ENCODE measurements around the gene GAGE1. TPM values are rescaled to one million over a fixed set of nuclear protein-coding genes. Genes with fewer than 3 reads are reported as not detected.

The GAGE1 gene
- total RNA-seq, 1 experiment from 2014 or later, result not detected

DNA sequence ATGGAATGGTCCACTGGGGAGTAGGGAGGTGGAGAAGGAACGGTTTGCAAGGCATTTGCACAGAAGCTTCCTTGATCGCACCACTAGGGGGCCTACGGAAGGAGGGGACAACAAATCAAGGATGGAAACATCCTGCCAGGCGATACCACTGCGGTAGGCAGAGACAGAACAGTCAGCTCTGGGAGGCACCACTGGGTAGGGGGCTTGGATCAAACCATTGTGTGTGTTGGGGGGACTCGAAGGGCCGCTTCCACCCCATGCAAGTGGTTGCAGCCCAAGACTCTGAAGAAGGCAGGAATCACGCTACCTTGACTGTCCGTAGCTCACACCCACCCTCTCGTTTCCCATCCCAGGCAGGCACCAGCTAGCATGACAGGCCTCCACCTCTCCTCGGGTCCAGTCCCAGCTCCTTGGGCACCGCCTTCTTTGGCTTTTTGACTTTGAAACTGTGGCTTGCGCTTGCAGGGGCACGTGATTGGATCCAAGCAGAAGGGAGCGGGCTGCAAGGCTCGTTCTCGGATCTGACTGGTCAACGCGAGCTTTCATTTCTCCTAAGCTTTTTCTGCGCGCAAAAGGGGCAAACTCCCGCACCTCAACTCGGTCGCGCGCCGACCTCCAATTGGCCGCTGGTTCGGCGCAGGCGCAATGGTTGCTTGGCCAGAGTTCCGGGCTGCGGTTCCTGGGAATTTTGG, 28.4 kb downstream of the GAGE1 start:
- no peaks in the 10 kb centered on the region for H3K27me3 ChIP-seq (replicated peaks; ENCODE audit: insufficient read depth, low read depth, low read length, poor library complexity)
- no peak overlapping the region for H3K4me3 ChIP-seq (ENCODE audit: low read depth, low read length, poor library complexity, severe bottlenecking)
- BruUV-seq (replicated peaks), result no TSS peak
- H3K36me3 ChIP-seq (ENCODE audit: insufficient read depth, low read length, poor library complexity, severe bottlenecking), result no peaks in the 10 kb centered on the region
- no peak for TF ChIP-seq EZH2 (IDR thresholded peaks at IDR 0.05; ENCODE audit: borderline replicate concordance, low read depth, low read length, poor library complexity, severe bottlenecking)
- peak; percentile 40; the same call in 1 of the 2 replicates for TF ChIP-seq CTCF (conservative IDR thresholded peaks at IDR 0.05; ENCODE audit: low read depth, low read length)
- ChIA-PET POLR2A (ENCODE audit: low non-redundant PET) (no interaction called here), CTCF (no interaction called here)
- H3K9me3 ChIP-seq (ENCODE audit: low read depth, low read length, poor library complexity, severe bottlenecking), result no peaks in the 10 kb centered on the region
- peak; percentile 11 for DNase-seq (ENCODE audit: low spot score)
- H3K27ac ChIP-seq (ENCODE audit: low read depth, low read length, poor library complexity, severe bottlenecking), result no peak overlapping the region
- intact Hi-C loops (cut with micrococcal nuclease; ENCODE audit: unreplicated experiment), result no loop called here
- no peaks in the 10 kb centered on the region for H3K4me1 ChIP-seq (ENCODE audit: insufficient read depth, low read length, poor library complexity, severe bottlenecking)

GRCh38 chrX:49644991-49645637, 46.3 kb downstream of the GAGE1 start:
- no peaks in the 10 kb centered on the region for H3K4me1 ChIP-seq (ENCODE audit: insufficient read depth, low read length, poor library complexity, severe bottlenecking)
- TF ChIP-seq EZH2 (IDR thresholded peaks at IDR 0.05; ENCODE audit: borderline replicate concordance, low read depth, low read length, poor library complexity, severe bottlenecking) (no peak), CTCF (conservative IDR thresholded peaks at IDR 0.05; ENCODE audit: low read depth, low read length) (no peak)
- no TSS peak for BruUV-seq (replicated peaks)
- H3K9me3 ChIP-seq (ENCODE audit: low read depth, low read length, poor library complexity, severe bottlenecking), result no peaks in the 10 kb centered on the region
- DNase-seq (ENCODE audit: low spot score), result no peak
- no peak overlapping the region for H3K4me3 ChIP-seq (ENCODE audit: low read depth, low read length, poor library complexity, severe bottlenecking)
- ChIA-PET CTCF (no interaction called here), POLR2A (ENCODE audit: low non-redundant PET) (no interaction called here)
- peaks cover 3% of the 10 kb centered on the region for H3K27me3 ChIP-seq (replicated peaks; ENCODE audit: insufficient read depth, low read depth, low read length, poor library complexity)
- H3K27ac ChIP-seq (ENCODE audit: low read depth, low read length, poor library complexity, severe bottlenecking), result no peak overlapping the region
- intact Hi-C loops (cut with micrococcal nuclease; ENCODE audit: unreplicated experiment), result no loop called here
- no peaks in the 10 kb centered on the region for H3K36me3 ChIP-seq (ENCODE audit: insufficient read depth, low read length, poor library complexity, severe bottlenecking)

GRCh38 chrX:49656533-49656932, 57.7 kb downstream of the GAGE1 start:
- intact Hi-C loops (cut with micrococcal nuclease; ENCODE audit: unreplicated experiment), result no loop called here
- H3K4me3 ChIP-seq (ENCODE audit: low read depth, low read length, poor library complexity, severe bottlenecking), result no peak overlapping the region
- no peaks in the 10 kb centered on the region for H3K4me1 ChIP-seq (ENCODE audit: insufficient read depth, low read length, poor library complexity, severe bottlenecking)
- ChIA-PET POLR2A (ENCODE audit: low non-redundant PET) (no interaction called here), CTCF (no interaction called here)
- H3K9me3 ChIP-seq (ENCODE audit: low read depth, low read length, poor library complexity, severe bottlenecking), result no peaks in the 10 kb centered on the region
- H3K27ac ChIP-seq (ENCODE audit: low read depth, low read length, poor library complexity, severe bottlenecking), result no peak overlapping the region
- H3K36me3 ChIP-seq (ENCODE audit: insufficient read depth, low read length, poor library complexity, severe bottlenecking), result no peaks in the 10 kb centered on the region
- DNase-seq (ENCODE audit: low spot score), result no peak
- no peaks in the 10 kb centered on the region for H3K27me3 ChIP-seq (replicated peaks; ENCODE audit: insufficient read depth, low read depth, low read length, poor library complexity)
- TF ChIP-seq EZH2 (IDR thresholded peaks at IDR 0.05; ENCODE audit: borderline replicate concordance, low read depth, low read length, poor library complexity, severe bottlenecking), result no peak
- TF ChIP-seq CTCF (conservative IDR thresholded peaks at IDR 0.05; ENCODE audit: low read depth, low read length), result no peak
- no TSS peak for BruUV-seq (replicated peaks)

Other genes starting within 250 kb of the GAGE1 start
- gene GAGE12C, start 66.8 kb upstream of the GAGE1 start, total RNA-seq (2021), result not detected in 2 replicates
- not detected in 2 replicates for gene GAGE12D, start 57.3 kb upstream of the GAGE1 start, total RNA-seq (2021)
- gene GAGE12E, start 47.7 kb upstream of the GAGE1 start, total RNA-seq (2021), result not detected in 2 replicates
- gene GAGE12F, start 38.2 kb upstream of the GAGE1 start, total RNA-seq (2021), result not detected in 2 replicates
- not detected in 2 replicates for gene GAGE12G, start 28.6 kb upstream of the GAGE1 start, total RNA-seq (2021)
- not detected in 2 replicates for gene GAGE12H, start 19.1 kb upstream of the GAGE1 start, total RNA-seq (2021)
- not detected in 2 replicates for gene GAGE2A, start 9.5 kb upstream of the GAGE1 start, total RNA-seq (2021)
- gene PAGE1, start 97.0 kb downstream of the GAGE1 start, total RNA-seq (2021), result not detected in 2 replicates
- gene PAGE4, start 230.3 kb downstream of the GAGE1 start, total RNA-seq (2021), result not detected in 2 replicates

All from A673 (cell line).